BE2C (cell line): ENCODE data around the gene ADAMTS14.

Source experiments
- DNase-seq: peaks from one replicate; pipeline ENCODE4 v3.0.0-alpha.2; 2020
- H3K27me3 ChIP-seq: fragments of 250-450 bp; sonication (Bioruptor Pico); 2 replicates; pipeline ENCODE4 v1.5.1; 2020; ENCODE audit warnings: mild to moderate bottlenecking
- H3K36me3 ChIP-seq: fragments of 250-450 bp; sonication (Bioruptor Pico); 2 replicates; pipeline ENCODE4 v1.5.1; 2020; ENCODE audit warnings: mild to moderate bottlenecking
- H3K4me1 ChIP-seq: fragments of 250-450 bp; sonication (Bioruptor Pico); 2 replicates; pipeline ENCODE4 v1.5.1; 2020
- H3K4me3 ChIP-seq: 2 replicates; pipeline ENCODE4 v1.5.1; 2011; ENCODE audit warnings: low read depth, low read length
- H3K9me3 ChIP-seq: fragments of 250-450 bp; sonication (Bioruptor Pico); 2 replicates; pipeline ENCODE4 v1.5.1; 2020
- TF ChIP-seq, protein P1 (sequence below): IDR thresholded peaks from 2 replicates; pipeline ENCODE4 v1.5.1; 2012; ENCODE audit warnings: mild to moderate bottlenecking, low read depth, low read length

Gene ADAMTS14

DNA sequence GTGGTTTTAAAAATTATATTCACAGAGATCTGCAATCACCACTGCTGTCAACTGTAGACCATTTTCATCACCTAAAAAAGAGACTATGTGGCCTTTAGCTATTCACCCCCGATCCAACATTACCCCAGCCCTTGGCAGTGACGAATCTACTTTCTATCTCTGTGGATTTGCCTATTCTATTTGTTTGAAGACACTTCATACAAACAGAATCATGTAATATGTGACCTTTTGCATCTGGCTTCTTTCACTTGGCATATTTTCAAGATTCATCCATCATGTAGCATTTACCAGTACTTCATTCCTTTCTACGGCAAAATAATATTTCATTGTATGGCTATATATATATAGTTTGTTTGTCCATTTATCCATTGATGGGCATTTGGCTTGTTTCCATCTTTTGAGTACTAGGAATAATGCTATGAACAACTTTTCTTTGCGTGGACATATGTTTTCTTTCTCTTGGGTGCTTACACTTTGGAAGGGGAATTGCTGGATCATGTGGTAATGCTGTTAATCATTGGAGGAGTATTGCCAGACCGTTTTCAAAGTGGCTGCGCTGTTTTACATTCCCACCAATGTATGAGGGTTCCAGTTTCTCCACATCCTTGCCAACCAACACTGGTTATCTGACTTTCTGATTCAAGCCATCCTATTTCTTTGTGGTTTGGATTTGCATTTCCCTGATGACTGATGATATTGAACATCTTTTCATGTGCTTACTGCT, 22.3 kb downstream of the ADAMTS14 start:
- Histone ChIP-seq H3K27me3 (no peaks in the 10 kb centered on the region), H3K9me3 (no peaks in the 10 kb centered on the region), H3K4me1 (peaks cover 10% of the 10 kb centered on the region), H3K4me3 (no peak overlapping the region), H3K36me3 (no peaks in the 10 kb centered on the region)
- TF ChIP-seq, protein P1, sequence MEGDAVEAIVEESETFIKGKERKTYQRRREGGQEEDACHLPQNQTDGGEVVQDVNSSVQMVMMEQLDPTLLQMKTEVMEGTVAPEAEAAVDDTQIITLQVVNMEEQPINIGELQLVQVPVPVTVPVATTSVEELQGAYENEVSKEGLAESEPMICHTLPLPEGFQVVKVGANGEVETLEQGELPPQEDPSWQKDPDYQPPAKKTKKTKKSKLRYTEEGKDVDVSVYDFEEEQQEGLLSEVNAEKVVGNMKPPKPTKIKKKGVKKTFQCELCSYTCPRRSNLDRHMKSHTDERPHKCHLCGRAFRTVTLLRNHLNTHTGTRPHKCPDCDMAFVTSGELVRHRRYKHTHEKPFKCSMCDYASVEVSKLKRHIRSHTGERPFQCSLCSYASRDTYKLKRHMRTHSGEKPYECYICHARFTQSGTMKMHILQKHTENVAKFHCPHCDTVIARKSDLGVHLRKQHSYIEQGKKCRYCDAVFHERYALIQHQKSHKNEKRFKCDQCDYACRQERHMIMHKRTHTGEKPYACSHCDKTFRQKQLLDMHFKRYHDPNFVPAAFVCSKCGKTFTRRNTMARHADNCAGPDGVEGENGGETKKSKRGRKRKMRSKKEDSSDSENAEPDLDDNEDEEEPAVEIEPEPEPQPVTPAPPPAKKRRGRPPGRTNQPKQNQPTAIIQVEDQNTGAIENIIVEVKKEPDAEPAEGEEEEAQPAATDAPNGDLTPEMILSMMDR = no peak
- DNase-seq = no peak

DNA sequence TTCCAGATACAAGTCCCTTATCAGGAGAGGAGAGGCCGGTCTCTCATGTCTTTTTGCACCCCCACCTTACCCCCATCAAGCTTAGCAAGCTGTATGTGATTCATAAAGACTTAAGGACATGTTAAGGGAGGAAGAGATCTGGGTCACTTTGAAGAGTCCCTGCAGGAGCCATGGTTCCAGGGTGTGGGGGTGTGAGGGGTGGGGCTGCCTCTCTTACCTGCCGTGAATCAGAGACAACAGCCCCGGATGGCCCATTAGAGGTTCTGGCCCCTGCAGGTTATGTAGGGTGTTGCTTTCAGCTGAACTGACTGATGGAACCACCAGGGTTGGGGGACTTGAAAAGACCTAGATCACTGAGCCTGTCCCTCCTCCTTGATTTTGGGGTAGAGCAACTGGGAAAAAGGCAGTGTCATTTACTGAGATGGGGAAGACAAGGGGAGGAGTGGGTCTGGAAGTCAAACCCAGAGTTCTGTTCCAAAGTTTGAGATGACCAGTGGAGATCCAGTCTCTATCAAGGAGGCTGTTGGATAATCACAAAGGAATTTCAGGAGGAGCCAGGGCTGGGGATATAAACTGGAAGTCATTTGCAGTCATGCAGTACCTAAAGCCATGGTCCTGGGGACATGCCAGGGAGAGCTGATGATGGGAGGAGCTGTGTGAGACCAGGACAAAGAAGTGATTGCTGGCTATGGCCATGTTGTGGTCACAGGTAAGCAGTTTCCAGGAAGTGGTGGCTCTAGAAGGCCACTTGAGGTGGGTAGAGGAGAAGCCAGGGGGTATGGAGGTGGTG, 23.1 kb downstream of the ADAMTS14 start:
- TF ChIP-seq, protein P1 = no peak
- H3K36me3 ChIP-seq = no peaks in the 10 kb centered on the region
- no peak overlapping the region for H3K4me3 ChIP-seq

DNA sequence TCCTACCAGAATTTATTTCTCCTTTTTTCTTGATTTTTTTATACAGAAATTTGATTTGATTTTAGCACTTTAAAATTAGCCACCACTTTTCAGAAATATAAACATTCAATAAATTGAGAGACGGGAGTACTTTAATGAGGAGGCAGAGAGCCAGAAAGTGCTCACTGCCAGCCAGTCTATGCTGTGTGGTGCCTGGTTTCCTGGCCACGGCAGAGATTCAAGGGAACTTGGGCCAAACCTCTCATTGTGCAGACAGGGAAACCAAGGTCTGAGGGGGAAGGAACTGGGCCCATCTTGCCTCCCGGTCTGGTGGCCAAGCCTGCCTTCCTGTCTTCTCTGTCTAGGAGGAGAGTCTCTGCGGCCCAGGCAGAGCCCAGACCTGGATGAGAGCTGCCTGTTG, 25.9 kb downstream of the ADAMTS14 start:
- Histone ChIP-seq H3K4me1 (peaks cover 13% of the 10 kb centered on the region), H3K36me3 (no peaks in the 10 kb centered on the region), H3K27me3 (no peaks in the 10 kb centered on the region), H3K9me3 (no peaks in the 10 kb centered on the region; the same call in 1 of the 2 replicates), H3K4me3 (no peak overlapping the region)
- TF ChIP-seq, protein P1 = no peak
- no peak for DNase-seq

More for the DNA sequence above, 23.1 kb downstream of the ADAMTS14 start:
- no peaks in the 10 kb centered on the region for H3K27me3 ChIP-seq
- peaks cover 13% of the 10 kb centered on the region for H3K4me1 ChIP-seq
- no peak for DNase-seq
- no peaks in the 10 kb centered on the region; the same call in 1 of the 2 replicates for H3K9me3 ChIP-seq

DNA sequence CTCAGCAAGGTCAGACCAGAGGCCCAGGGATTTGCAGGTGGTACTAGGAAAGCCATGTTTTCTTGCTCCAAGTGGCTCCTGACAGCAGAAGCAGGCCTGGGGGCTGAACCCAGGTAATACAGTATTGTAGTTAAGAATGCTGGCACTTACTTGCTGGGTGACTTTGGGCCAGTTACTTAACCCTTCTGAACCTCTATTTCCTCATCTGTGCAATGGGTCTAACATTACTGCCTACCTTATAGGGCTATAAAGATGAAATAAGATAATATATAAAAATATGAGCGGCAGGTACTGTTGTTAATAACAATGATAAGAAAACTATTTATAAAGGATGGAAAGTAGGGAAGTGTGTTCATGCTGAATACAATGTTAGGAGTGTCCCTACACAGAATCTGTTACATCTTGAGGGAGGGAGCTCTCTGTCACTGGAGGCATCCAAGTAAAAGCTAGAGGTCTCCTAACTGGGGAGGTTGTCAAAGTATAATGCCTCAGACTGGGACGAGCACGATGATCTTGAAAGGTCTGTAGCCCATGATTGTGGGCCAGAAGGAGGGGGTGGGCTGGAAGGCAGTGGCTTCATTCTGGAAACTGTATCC, 26.9 kb downstream of the ADAMTS14 start:
- Histone ChIP-seq H3K9me3 (no peaks in the 10 kb centered on the region; the same call in 1 of the 2 replicates), H3K27me3 (no peaks in the 10 kb centered on the region), H3K4me1 (peaks cover 8% of the 10 kb centered on the region; the same call in 1 of the 2 replicates), H3K4me3 (no peak overlapping the region), H3K36me3 (no peaks in the 10 kb centered on the region)
- no peak for DNase-seq
- TF ChIP-seq, protein P1 = no peak

DNA sequence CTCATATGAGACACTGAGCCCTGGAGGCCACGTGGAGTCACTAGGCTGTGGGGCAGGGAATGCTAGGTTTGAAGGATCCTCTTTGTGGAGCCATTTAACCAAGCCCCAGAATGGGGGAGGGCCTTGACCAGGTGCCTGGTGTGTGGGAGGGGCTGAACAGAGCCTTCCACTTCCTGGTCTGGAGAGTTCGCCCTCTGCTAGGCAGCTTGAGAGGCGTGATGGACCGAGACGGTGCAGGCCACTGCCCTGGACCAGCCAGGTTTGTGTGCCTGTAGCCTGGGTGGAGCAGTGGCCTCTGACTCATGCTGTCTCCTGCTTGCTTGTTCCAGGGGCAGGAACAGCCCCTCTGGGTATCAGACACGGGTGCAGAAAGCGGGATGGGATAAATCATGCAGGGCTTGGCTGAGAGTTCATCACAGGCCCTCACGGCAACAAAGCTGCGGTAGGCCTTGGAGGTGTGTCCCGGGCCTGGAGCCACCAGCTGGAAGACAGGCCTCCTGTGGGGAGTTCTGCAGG, 27.4 kb downstream of the ADAMTS14 start:
- peak; percentile 42 for DNase-seq
- Histone ChIP-seq H3K36me3 (no peaks in the 10 kb centered on the region), H3K4me3 (no peak overlapping the region), H3K9me3 (no peaks in the 10 kb centered on the region; the same call in 1 of the 2 replicates), H3K27me3 (no peaks in the 10 kb centered on the region), H3K4me1 (peaks cover 4% of the 10 kb centered on the region; the same call in 1 of the 2 replicates)
- TF ChIP-seq, protein P1 = no peak
